NCI-H1092 treated with DMSO at 0.1 percent for 48 hours (cell line): Measurements from ENCODE around the gene BAZ1A.

Source experiments
- DNase-seq: peaks from one replicate; lab custom pipeline; 2025; lab: John Stamatoyannopoulos, UW

The BAZ1A gene

GRCh38 chr14:34718750-34719304 lies 156.3 kb downstream of the BAZ1A start:
- no peak for DNase-seq

- peak; percentile 55 for DNase-seq
These were observed 159.9 kb downstream of the BAZ1A start for GRCh38 chr14:34715127-34715863.

DNA sequence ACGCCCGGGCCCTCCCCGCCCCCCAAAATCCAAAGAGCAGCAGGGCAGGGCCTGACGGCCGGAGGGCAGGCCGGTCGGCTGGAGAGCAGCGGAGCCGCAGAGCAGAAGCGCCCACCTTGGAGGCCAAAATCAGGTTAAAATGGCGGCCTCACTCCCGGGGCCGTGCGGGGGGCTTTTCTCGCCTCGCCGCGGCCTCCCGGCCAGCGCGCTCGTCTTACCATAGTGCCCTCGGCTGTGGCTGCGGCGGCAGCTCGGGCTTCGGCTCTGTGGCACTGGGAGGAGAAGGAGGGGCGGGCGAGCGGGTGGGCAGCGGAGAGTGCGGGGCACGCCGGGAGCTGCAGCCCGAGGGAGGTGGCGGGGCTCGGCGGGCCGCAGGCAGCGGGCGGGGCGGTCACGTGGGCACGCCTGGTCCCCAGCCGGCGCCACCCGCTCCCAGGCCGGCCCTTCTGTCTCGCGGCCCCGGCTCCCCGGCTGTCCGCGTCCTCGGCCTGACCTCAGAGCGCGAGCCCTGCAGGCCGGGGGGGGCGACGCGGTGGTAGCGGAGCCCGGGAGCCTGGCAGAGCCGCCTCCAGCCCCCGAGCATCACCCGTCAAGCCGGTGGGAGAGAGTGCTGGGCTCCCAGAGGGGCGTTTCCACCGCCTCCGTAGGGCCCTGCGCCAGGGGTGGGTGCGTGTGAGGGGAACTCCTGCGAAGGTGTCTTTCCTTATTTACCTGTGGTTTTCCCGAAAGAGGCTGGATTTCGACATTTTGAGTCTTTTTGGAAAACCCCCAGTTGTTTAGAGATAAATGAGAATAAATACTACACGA lies 160.6 kb downstream of the BAZ1A start, which contains the start of gene CFL2:
CFL2 (minus strand) TSS at position 274 of the 807 bp plus-strand sequence; CDS start at position 221, 53 bp downstream.
- peak; percentile 90 for DNase-seq

DNA sequence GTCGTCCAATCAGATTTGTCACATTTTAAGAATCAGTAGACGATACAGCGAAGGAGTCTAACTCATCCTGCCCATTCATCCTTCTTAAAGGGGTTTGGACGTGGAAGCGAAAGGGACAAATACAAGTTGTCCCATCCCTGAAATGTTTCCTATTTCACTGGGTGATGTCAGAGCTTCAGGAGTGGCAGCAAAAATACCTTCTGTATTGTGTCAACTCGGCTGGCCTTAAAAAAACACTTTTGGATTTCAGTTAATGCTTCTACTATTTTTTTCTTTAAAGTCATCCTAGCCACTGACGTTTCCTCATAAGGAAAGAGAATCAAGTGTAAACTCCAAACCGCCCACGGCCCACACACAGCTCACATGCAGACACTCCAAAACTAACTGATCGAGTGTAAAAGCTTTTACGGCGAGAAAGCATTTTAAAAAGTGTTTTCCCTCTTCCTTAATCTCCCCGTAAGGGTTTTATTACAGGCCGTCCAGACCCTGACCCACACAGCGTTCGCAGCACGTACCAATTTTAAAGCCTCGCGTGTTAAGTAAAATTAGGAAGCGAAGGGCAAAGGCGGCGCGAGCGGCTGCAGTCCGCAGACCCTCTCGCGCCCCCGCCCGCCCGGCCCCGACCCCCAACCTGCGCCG lies 161.4 kb downstream of the BAZ1A start:
- peak; percentile 65 for DNase-seq

DNA sequence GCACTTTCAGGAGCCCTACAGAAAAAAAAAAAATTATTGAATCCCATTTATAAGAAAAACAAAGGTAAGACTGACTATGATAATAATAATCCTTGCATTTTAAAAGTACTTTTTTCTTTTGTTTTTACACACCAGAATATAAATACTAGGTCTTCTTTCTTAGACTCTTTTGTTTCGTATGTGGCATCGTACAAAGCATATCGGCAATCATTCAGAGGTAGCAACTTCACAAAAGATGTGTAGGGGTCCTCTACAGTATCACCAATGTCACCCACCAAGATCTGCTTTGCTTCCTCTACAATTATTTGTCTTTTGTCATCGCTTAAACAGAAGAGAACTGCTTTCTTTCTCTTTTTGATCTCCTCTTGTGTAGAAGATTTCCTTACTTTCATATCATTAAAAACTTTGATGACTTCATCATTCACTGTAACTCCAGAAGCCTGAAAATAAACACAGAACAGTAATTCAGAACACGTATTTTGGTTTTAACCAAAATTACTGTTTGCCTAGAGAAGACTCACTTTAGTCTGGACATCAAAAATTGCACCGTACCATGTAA lies 162.0 kb downstream of the BAZ1A start:
- no peak for DNase-seq

DNA sequence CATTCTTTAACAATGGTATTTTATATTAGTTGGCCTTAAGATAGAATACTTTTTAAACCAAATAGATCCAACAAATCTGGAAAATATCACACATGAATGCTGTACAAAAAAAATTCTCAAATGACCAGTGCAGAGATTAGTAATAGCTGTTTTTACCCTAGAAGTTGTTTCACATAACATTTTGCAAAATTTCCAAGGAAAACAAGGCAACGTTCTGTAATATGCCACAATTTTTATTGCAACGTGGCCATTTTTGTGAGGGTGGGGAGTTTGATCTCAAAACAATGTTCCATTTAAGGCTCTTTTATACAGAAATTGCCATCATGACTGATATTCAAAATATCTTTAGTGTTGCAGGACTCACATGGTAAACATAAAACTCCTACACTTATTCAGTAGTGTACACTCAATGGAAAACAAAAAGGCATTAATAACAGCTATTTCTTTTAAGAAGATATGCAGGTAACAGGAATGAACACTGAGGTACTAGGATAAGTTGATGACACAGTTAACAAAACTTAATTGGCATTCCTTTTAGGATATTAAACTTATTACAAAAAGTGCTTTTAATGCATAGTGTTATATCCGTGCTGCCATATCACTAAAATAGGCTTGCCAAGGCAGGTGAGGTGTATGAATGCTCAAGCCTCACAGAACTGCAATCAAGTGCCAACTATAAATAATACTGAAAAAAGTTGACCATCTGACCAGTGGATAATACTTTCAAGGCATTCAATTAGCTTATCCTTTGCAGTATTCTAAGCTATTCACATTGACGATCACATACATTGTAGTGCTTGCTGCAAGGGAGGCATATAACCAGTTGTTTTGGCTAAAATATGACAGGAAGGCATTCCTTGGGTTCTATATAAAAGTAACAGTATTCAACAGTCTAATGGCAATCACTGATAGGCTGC lies 163.1 kb downstream of the BAZ1A start:
- DNase-seq = no peak

- DNase-seq = peak; percentile 71
These were observed 164.0 kb downstream of the BAZ1A start for GRCh38 chr14:34711169-34711568.

DNA sequence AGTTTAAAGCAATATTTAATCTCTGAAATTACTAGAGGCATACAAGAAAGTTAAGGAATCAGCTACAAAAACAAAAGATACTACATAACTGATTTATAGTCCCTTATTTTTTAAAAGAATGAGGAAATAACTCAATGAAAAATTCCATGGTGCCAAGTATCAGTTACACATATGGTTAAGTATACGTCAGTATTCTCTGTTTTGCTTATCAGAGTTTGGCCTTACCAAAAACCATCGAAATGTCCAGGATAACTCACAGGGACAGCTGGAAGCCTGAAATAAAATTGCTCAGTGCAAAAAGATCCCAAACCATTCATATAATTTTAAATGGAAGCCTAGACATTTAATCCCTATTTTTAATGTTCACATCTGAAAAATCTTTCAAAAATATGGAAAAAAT lies 164.4 kb downstream of the BAZ1A start:
- DNase-seq = no peak

DNA sequence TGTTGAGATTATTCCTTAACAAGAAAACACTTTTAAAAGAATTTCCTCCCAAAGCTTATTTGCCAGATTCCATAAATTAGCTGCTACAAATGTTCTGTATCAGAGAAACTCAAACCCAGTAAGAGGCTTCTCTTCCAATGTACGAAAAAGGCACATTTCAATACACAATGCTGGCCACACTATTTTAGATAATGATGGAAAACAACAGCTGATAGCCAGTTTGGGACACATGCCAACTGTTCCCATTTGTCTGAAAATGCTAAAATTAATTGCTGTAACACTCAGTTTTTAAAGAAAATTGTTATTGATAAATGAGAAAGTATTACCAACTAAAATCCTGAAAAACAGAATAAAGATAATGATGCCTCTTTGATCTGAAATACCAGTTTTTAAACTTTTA lies 165.2 kb downstream of the BAZ1A start:
- DNase-seq = no peak

- no peak for DNase-seq
These were observed 167.4 kb downstream of the BAZ1A start for GRCh38 chr14:34707722-34708121.
